ENCODE results near the gene TRAPPC10. TPM values are rescaled to one million over a fixed set of nuclear protein-coding genes. Genes with fewer than 3 reads are reported as not detected.

Gene TRAPPC10
- polyA plus RNA-seq, 1 experiment: 31.4 TPM

DNA sequence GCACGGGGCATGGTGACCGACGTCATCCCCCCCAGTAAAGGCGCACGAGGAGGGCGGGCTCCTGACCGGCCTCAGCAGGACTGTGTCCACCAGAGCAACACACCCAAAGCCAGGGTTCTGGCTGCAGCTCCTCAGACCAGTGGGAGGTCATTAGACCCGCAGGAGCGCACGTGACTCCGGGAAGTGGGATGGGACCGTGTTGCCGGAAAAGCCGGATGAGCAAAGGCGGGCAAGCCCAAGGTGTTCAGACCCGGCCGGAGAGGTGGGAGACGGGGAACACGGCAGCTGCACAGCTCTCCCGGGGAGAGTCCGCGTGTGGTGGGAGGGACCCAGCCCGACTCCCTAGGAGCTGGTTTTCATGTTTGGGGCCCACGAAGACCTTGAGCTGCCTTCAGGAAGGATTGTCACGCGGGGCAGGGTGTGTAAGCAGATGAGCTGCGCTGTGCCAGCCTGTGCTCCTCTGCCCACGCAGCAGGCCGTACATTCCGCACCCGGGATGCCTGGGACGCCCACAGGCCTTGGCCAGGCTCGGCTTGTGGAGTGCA is 20.6 kb upstream of the TRAPPC10 start:
- TF ChIP-seq, protein P1, sequence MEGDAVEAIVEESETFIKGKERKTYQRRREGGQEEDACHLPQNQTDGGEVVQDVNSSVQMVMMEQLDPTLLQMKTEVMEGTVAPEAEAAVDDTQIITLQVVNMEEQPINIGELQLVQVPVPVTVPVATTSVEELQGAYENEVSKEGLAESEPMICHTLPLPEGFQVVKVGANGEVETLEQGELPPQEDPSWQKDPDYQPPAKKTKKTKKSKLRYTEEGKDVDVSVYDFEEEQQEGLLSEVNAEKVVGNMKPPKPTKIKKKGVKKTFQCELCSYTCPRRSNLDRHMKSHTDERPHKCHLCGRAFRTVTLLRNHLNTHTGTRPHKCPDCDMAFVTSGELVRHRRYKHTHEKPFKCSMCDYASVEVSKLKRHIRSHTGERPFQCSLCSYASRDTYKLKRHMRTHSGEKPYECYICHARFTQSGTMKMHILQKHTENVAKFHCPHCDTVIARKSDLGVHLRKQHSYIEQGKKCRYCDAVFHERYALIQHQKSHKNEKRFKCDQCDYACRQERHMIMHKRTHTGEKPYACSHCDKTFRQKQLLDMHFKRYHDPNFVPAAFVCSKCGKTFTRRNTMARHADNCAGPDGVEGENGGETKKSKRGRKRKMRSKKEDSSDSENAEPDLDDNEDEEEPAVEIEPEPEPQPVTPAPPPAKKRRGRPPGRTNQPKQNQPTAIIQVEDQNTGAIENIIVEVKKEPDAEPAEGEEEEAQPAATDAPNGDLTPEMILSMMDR (IDR thresholded peaks at IDR 0.05; ENCODE audit: insufficient read depth, low read depth, low read length): no peak
- DNase-seq (ENCODE audit: low read depth): no peak
- H3K36me3 ChIP-seq (ENCODE audit: control insufficient read depth, insufficient read depth, low read length): no peaks in the 10 kb centered on the region
- CTCF ChIA-PET: interaction anchor here (1.3 kb wide), 1 partner anchor 180 kb away, joined by 6 read pairs; no protein-coding TSS in a partner anchor
- H3K4me3 ChIP-seq (ENCODE audit: low read depth, low read length): no peak overlapping the region
- H3K27me3 ChIP-seq (ENCODE audit: control insufficient read depth, insufficient read depth, low read length): no peaks in the 10 kb centered on the region
- POLR2A ChIA-PET: no interaction called here

GRCh38 chr21:43992121-43992520 is 20.0 kb upstream of the TRAPPC10 start:
- no peak for DNase-seq (ENCODE audit: low read depth)
- ChIA-PET POLR2A (no interaction called here), CTCF (interaction anchor here (0.6 to 0.7 kb wide), 2 partner anchors 15 to 554 kb away, joined by 3 read pairs; no protein-coding TSS in a partner anchor)
- H3K4me3 ChIP-seq (ENCODE audit: low read depth, low read length): no peak overlapping the region
- TF ChIP-seq, protein P1 (IDR thresholded peaks at IDR 0.05; ENCODE audit: insufficient read depth, low read depth, low read length): no peak
- no peaks in the 10 kb centered on the region for H3K36me3 ChIP-seq (ENCODE audit: control insufficient read depth, insufficient read depth, low read length)
- H3K27me3 ChIP-seq (ENCODE audit: control insufficient read depth, insufficient read depth, low read length): no peaks in the 10 kb centered on the region

DNA sequence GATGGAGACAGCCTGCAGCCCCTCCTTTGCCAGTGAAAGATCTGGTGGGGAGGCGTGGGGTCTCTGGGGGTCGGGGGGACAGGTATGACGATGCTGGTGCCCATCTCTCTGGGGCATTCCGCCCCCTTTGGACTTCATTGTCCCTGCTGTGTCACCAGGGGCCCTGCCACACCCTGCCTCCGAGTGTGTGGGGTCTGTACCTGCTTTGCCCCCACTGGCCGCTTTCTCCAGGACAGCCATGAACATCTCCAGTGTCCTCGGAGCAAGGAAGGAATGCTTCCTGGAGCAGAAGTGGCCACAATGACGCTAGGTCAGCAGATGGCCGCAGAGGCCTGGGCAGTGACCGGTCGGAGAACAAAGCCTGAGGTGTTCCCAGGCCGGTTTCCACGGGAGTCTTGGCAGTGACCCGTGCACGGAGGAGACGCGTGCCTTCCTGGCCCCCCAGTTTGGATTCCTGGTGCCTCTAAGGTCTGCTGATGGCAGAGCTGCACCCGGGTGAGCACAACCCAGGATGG is 18.6 kb upstream of the TRAPPC10 start:
- no peak overlapping the region for H3K4me3 ChIP-seq (ENCODE audit: low read depth, low read length)
- CTCF ChIA-PET: no interaction called here
- POLR2A ChIA-PET: no interaction called here
- H3K36me3 ChIP-seq (ENCODE audit: control insufficient read depth, insufficient read depth, low read length): no peaks in the 10 kb centered on the region
- TF ChIP-seq, protein P1 (IDR thresholded peaks at IDR 0.05; ENCODE audit: insufficient read depth, low read depth, low read length): no peak
- no peaks in the 10 kb centered on the region for H3K27me3 ChIP-seq (ENCODE audit: control insufficient read depth, insufficient read depth, low read length)
- DNase-seq (ENCODE audit: low read depth): no peak

- CTCF ChIA-PET: no interaction called here
- Histone ChIP-seq H3K36me3 (ENCODE audit: control insufficient read depth, insufficient read depth, low read length) (no peaks in the 10 kb centered on the region), H3K4me3 (ENCODE audit: low read depth, low read length) (no peak overlapping the region), H3K27me3 (ENCODE audit: control insufficient read depth, insufficient read depth, low read length) (no peaks in the 10 kb centered on the region)
- DNase-seq (ENCODE audit: low read depth): no peak
- TF ChIP-seq, protein P1 (IDR thresholded peaks at IDR 0.05; ENCODE audit: insufficient read depth, low read depth, low read length): no peak
- POLR2A ChIA-PET: no interaction called here
Measured at GRCh38 chr21:43994085-43994484, 18.0 kb upstream of the TRAPPC10 start.

DNA sequence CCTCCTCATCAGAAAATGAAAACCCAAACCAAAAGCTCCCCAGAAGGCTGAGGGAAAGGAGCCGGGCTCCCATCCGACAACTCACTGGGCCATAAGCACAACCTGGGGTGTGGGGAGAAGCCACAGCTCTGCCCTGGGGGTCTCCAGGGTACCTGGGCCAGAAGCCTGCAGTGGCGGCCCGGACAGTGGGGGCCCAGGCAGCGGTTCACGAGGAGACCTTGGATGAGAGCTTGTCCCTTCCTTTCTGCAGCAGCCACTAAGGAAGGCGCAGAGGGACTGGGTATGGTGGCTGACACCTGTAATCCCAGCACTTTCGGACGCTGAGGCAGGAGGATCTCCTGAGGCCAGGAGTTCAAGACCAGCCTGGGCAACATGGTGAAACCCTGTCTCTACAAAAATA is 17.5 kb upstream of the TRAPPC10 start:
- ChIA-PET CTCF (interaction anchor here (0.6 kb wide), 1 partner anchor 27 kb away, joined by 3 read pairs; no protein-coding TSS in a partner anchor), POLR2A (no interaction called here)
- Histone ChIP-seq H3K4me3 (ENCODE audit: low read depth, low read length) (no peak overlapping the region), H3K27me3 (ENCODE audit: control insufficient read depth, insufficient read depth, low read length) (no peaks in the 10 kb centered on the region), H3K36me3 (ENCODE audit: control insufficient read depth, insufficient read depth, low read length) (no peaks in the 10 kb centered on the region)
- DNase-seq (ENCODE audit: low read depth): no peak
- TF ChIP-seq, protein P1 (IDR thresholded peaks at IDR 0.05; ENCODE audit: insufficient read depth, low read depth, low read length): no peak

All from BJ (cell line).